Measurements from ENCODE around the gene PKHD1.

PKHD1 gene

GRCh38 chr6:51678274-51678673 is 409.1 kb downstream of the PKHD1 start:
- H3K27ac ChIP-seq: no peak overlapping the region
- no peak overlapping the region for H3K4me3 ChIP-seq
- no peaks in the 10 kb centered on the region for H3K36me3 ChIP-seq (ENCODE audit: insufficient read depth, low read length)
- DNase-seq (ENCODE audit: low read depth, low spot score): no peak
- no peak overlapping the region for H3K9ac ChIP-seq (ENCODE audit: insufficient read length)
- TF ChIP-seq FOXP2 (optimal IDR thresholded peaks at IDR 0.05; ENCODE audit: control extremely low read depth, extremely low read length, insufficient read depth) (no peak), EZH2 (IDR thresholded peaks at IDR 0.05) (no peak), POLR2AphosphoS5 (IDR thresholded peaks at IDR 0.05; ENCODE audit: borderline replicate concordance, low read depth, low read length) (no peak)
- no peaks in the 10 kb centered on the region for H3K9me3 ChIP-seq (ENCODE audit: low read depth, low read length)

GRCh38 chr6:51675922-51676275 is 411.5 kb downstream of the PKHD1 start:
- H3K9me3 ChIP-seq (ENCODE audit: low read depth, low read length): no peaks in the 10 kb centered on the region
- H3K4me3 ChIP-seq: no peak overlapping the region
- H3K36me3 ChIP-seq (ENCODE audit: insufficient read depth, low read length): no peaks in the 10 kb centered on the region
- H3K9ac ChIP-seq (ENCODE audit: insufficient read length): no peak overlapping the region
- no peak for TF ChIP-seq EZH2 (IDR thresholded peaks at IDR 0.05)
- no peak for TF ChIP-seq POLR2AphosphoS5 (IDR thresholded peaks at IDR 0.05; ENCODE audit: borderline replicate concordance, low read depth, low read length)
- TF ChIP-seq FOXP2 (optimal IDR thresholded peaks at IDR 0.05; ENCODE audit: control extremely low read depth, extremely low read length, insufficient read depth): no peak
- DNase-seq (ENCODE audit: low read depth, low spot score): no peak
- H3K27ac ChIP-seq: no peak overlapping the region

- Histone ChIP-seq H3K9ac (ENCODE audit: insufficient read length) (no peak overlapping the region), H3K36me3 (ENCODE audit: insufficient read depth, low read length) (no peaks in the 10 kb centered on the region), H3K9me3 (ENCODE audit: low read depth, low read length) (no peaks in the 10 kb centered on the region), H3K27ac (no peak overlapping the region), H3K4me3 (no peak overlapping the region)
- no peak for TF ChIP-seq POLR2AphosphoS5 (IDR thresholded peaks at IDR 0.05; ENCODE audit: borderline replicate concordance, low read depth, low read length)
- no peak for TF ChIP-seq EZH2 (IDR thresholded peaks at IDR 0.05)
- no peak for TF ChIP-seq FOXP2 (optimal IDR thresholded peaks at IDR 0.05; ENCODE audit: control extremely low read depth, extremely low read length, insufficient read depth)
- DNase-seq (ENCODE audit: low read depth, low spot score): no peak
These were observed 412.1 kb downstream of the PKHD1 start for GRCh38 chr6:51675020-51675921.

- Histone ChIP-seq H3K27ac (no peak overlapping the region), H3K9ac (ENCODE audit: insufficient read length) (no peak overlapping the region)
- no peak for DNase-seq (ENCODE audit: low read depth, low spot score)
These were observed 423.9 kb downstream of the PKHD1 start for GRCh38 chr6:51663525-51663924.

GRCh38 chr6:51660767-51661166 is 426.6 kb downstream of the PKHD1 start:
- DNase-seq (ENCODE audit: low read depth, low spot score): no peak
- no peaks in the 10 kb centered on the region for H3K36me3 ChIP-seq (ENCODE audit: insufficient read depth, low read length)

More at GRCh38 chr6:51663525-51663924, 423.9 kb downstream of the PKHD1 start:
- Histone ChIP-seq H3K4me3 (no peak overlapping the region), H3K36me3 (ENCODE audit: insufficient read depth, low read length) (no peaks in the 10 kb centered on the region), H3K9me3 (ENCODE audit: low read depth, low read length) (no peaks in the 10 kb centered on the region)
- no peak for TF ChIP-seq EZH2 (IDR thresholded peaks at IDR 0.05)
- no peak for TF ChIP-seq POLR2AphosphoS5 (IDR thresholded peaks at IDR 0.05; ENCODE audit: borderline replicate concordance, low read depth, low read length)
- TF ChIP-seq FOXP2 (optimal IDR thresholded peaks at IDR 0.05; ENCODE audit: control extremely low read depth, extremely low read length, insufficient read depth): no peak

GRCh38 chr6:51657491-51657890 is 429.9 kb downstream of the PKHD1 start:
- H3K27ac ChIP-seq: no peak overlapping the region
- no peak overlapping the region for H3K9ac ChIP-seq (ENCODE audit: insufficient read length)
- H3K9me3 ChIP-seq (ENCODE audit: low read depth, low read length): no peaks in the 10 kb centered on the region
- DNase-seq (ENCODE audit: low read depth, low spot score): no peak
- no peak overlapping the region for H3K4me3 ChIP-seq
- H3K36me3 ChIP-seq (ENCODE audit: insufficient read depth, low read length): no peaks in the 10 kb centered on the region
- TF ChIP-seq FOXP2 (optimal IDR thresholded peaks at IDR 0.05; ENCODE audit: control extremely low read depth, extremely low read length, insufficient read depth): no peak
- no peak for TF ChIP-seq POLR2AphosphoS5 (IDR thresholded peaks at IDR 0.05; ENCODE audit: borderline replicate concordance, low read depth, low read length)
- TF ChIP-seq EZH2 (IDR thresholded peaks at IDR 0.05): no peak

More at GRCh38 chr6:51660767-51661166, 426.6 kb downstream of the PKHD1 start:
- no peak for TF ChIP-seq POLR2AphosphoS5 (IDR thresholded peaks at IDR 0.05; ENCODE audit: borderline replicate concordance, low read depth, low read length)
- TF ChIP-seq FOXP2 (optimal IDR thresholded peaks at IDR 0.05; ENCODE audit: control extremely low read depth, extremely low read length, insufficient read depth): no peak
- TF ChIP-seq EZH2 (IDR thresholded peaks at IDR 0.05): no peak
- H3K9ac ChIP-seq (ENCODE audit: insufficient read length): no peak overlapping the region
- H3K9me3 ChIP-seq (ENCODE audit: low read depth, low read length): no peaks in the 10 kb centered on the region
- no peak overlapping the region for H3K27ac ChIP-seq
- H3K4me3 ChIP-seq: no peak overlapping the region

GRCh38 chr6:51655517-51655916 is 431.9 kb downstream of the PKHD1 start:
- Histone ChIP-seq H3K9ac (ENCODE audit: insufficient read length) (no peak overlapping the region), H3K27ac (no peak overlapping the region), H3K36me3 (ENCODE audit: insufficient read depth, low read length) (no peaks in the 10 kb centered on the region), H3K4me3 (no peak overlapping the region), H3K9me3 (ENCODE audit: low read depth, low read length) (no peaks in the 10 kb centered on the region)
- DNase-seq (ENCODE audit: low read depth, low spot score): no peak
- no peak for TF ChIP-seq EZH2 (IDR thresholded peaks at IDR 0.05)
- no peak for TF ChIP-seq FOXP2 (optimal IDR thresholded peaks at IDR 0.05; ENCODE audit: control extremely low read depth, extremely low read length, insufficient read depth)
- TF ChIP-seq POLR2AphosphoS5 (IDR thresholded peaks at IDR 0.05; ENCODE audit: borderline replicate concordance, low read depth, low read length): no peak

- no peak for DNase-seq (ENCODE audit: low read depth, low spot score)
- Histone ChIP-seq H3K9ac (ENCODE audit: insufficient read length) (no peak overlapping the region), H3K36me3 (ENCODE audit: insufficient read depth, low read length) (no peaks in the 10 kb centered on the region), H3K4me3 (no peak overlapping the region), H3K9me3 (ENCODE audit: low read depth, low read length) (no peaks in the 10 kb centered on the region), H3K27ac (no peak overlapping the region)
- TF ChIP-seq FOXP2 (optimal IDR thresholded peaks at IDR 0.05; ENCODE audit: control extremely low read depth, extremely low read length, insufficient read depth) (no peak), POLR2AphosphoS5 (IDR thresholded peaks at IDR 0.05; ENCODE audit: borderline replicate concordance, low read depth, low read length) (no peak), EZH2 (IDR thresholded peaks at IDR 0.05) (no peak)
These were observed 432.8 kb downstream of the PKHD1 start for GRCh38 chr6:51654647-51655046.

All from SK-N-MC (cell line).